PC-9 (cell line): ENCODE data around the gene CDKN3. TPM values are rescaled to one million over a fixed set of nuclear protein-coding genes. Genes with fewer than 3 reads are reported as not detected.
A peak's percentile ranks its signal among the peaks of the same experiment; 100 is the strongest.
"Not testable (repeated sequence)": the region's sequence is repeated elsewhere in the genome, so short reads cannot be mapped to it uniquely, and the experiment has no call there.

Experiments used
- BruUV-seq: library from RNA; stranded (reverse); fragments of 400-500 nt; replicated peaks from 2 replicates; lab custom pipeline; 2021; lab: Mats Ljungman, UMichigan
- CTCF ChIA-PET: fragments of 300-600 bp; sonication (Branson Sonifier 250); formaldehyde crosslinking; loops from one replicate; lab custom pipeline; 2022; ENCODE audit warnings: antibody characterized with exemption; lab: Charles Lee
- POLR2A ChIA-PET: fragments of 300-600 bp; sonication (Branson Sonifier 250); formaldehyde crosslinking; loops from one replicate; lab custom pipeline; 2022; ENCODE audit warnings: antibody characterized with exemption; ENCODE audit not compliant: unreplicated experiment; lab: Charles Lee
- DNase-seq, 2 experiments: peaks; one replicate each; pipeline versions ENCODE4 v3.0.0 to v3.0.0-alpha.2; 2015 to 2022; ENCODE audit warnings: mixed read lengths in 1 of 2
- H2AFZ ChIP-seq: fragments of 200-600 bp; sonication (generic); 2 replicates; pipeline ENCODE4 v1.8.1; 2017; ENCODE audit warnings: antibody characterized with exemption
- H3F3A ChIP-seq: fragments of 200-600 bp; sonication (generic); 2 replicates; pipeline ENCODE4 v1.8.1; 2017; ENCODE audit warnings: antibody characterized with exemption, mild to moderate bottlenecking, low read depth; ENCODE audit not compliant: insufficient read depth
- H3K27ac ChIP-seq: fragments of 200-600 bp; sonication (generic); 2 replicates; pipeline ENCODE4 v1.6.1; 2016; ENCODE audit warnings: mixed run types
- H3K27me3 ChIP-seq: fragments of 200-600 bp; sonication (generic); 2 replicates; pipeline ENCODE4 v1.6.1; 2016; ENCODE audit warnings: low read depth, mixed run types; ENCODE audit not compliant: insufficient read depth
- H3K36me3 ChIP-seq: fragments of 200-600 bp; sonication (generic); 2 replicates; pipeline ENCODE4 v1.6.1; 2016; ENCODE audit warnings: low read depth, mixed run types
- H3K4me1 ChIP-seq: fragments of 200-600 bp; sonication (generic); replicated peaks from 2 replicates; pipeline ENCODE4 v1.6.1; 2016; ENCODE audit warnings: mixed run types; ENCODE audit not compliant: insufficient read depth
- H3K4me2 ChIP-seq: fragments of 200-600 bp; sonication (generic); 2 replicates; pipeline ENCODE4 v1.6.1; 2017; ENCODE audit warnings: mixed run types
- H3K4me3 ChIP-seq: fragments of 200-600 bp; sonication (generic); 2 replicates; pipeline ENCODE4 v1.6.1; 2016; ENCODE audit warnings: mixed run types
- H3K79me2 ChIP-seq: fragments of 200-600 bp; sonication (generic); 2 replicates; pipeline ENCODE4 v1.6.1; 2017; ENCODE audit warnings: low read depth, mixed run types
- H3K9me2 ChIP-seq: fragments of 200-600 bp; sonication (generic); 2 replicates; pipeline ENCODE4 v1.8.1; 2017; ENCODE audit warnings: mild to moderate bottlenecking; ENCODE audit not compliant: insufficient read depth
- H3K9me3 ChIP-seq: fragments of 200-600 bp; sonication (generic); 2 replicates; pipeline ENCODE4 v1.8.1; 2016; ENCODE audit warnings: low read depth; ENCODE audit not compliant: insufficient read depth
- H4K20me1 ChIP-seq: fragments of 200-600 bp; sonication (generic); 2 replicates; pipeline ENCODE4 v1.8.1; 2017; ENCODE audit not compliant: insufficient read depth
- EZH2 ChIP-seq: fragments of 200-600 bp; sonication (generic); IDR thresholded peaks from 2 replicates; pipeline ENCODE4 v1.8.0; 2017; ENCODE audit warnings: antibody characterized with exemption, low read depth
- intact Hi-C: fragments of 100-400 bp; cut with micrococcal nuclease; formaldehyde crosslinking; loops from one replicate; pipeline ENCODE4 v1.10.0; 2022; ENCODE audit not compliant: unreplicated experiment
- total RNA-seq: library from RNA; stranded (reverse); gene quantifications from 2 replicates; pipeline ENCODE4 v1.2.3, GENCODE V29; 2021
- TF ChIP-seq, protein P1 (sequence below): fragments of 200-600 bp; sonication (generic); conservative IDR thresholded peaks from 2 replicates; pipeline ENCODE4 v1.6.1; 2017; ENCODE audit warnings: mixed run types, antibody characterized with exemption, mild to moderate bottlenecking, moderate library complexity

The CDKN3 gene
- total RNA-seq, 1 experiment from 2014 or later, result 105 TPM

DNA sequence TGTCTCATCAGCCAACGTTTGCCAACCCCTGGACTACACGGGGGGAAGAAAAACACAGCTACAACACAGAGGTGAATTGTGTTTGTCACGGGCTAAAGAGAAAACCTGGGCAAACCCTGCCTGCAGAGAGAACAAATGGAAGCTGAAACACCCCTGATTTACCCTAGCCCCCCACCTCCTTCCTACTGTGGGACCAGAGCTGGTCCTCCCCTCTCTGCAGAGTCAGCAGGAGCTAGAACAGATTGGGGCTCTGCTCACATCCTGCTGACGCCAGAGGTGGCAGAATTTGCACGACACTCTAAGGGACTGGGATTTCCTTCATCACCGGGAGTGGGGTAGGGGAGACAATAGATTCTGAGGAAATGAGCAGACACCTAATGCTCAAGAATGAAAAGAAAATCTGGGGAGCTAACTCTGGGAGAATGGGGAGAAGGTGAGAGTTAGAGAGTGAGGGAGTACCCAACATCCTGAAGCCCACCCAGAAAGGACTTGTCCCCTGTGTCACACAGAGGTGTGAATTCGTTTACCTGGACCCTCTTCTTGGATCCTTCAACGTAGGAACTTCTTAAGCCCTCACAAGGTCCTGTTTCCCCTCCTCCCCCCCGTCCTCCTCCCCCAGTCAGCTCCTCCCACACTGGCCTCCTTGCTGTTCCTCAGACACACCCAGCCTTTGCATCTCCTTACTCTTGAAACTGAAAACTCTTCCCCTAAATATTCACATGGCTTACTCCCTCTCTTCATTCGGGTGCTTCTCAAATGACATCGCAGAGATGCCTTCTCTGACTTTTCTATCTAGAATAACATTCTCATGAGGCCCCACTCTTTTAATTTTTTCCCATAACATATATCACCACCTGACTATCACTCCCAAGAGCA, 26.2 kb upstream of the CDKN3 start:
- no peak overlapping the region for H2AFZ ChIP-seq

DNA sequence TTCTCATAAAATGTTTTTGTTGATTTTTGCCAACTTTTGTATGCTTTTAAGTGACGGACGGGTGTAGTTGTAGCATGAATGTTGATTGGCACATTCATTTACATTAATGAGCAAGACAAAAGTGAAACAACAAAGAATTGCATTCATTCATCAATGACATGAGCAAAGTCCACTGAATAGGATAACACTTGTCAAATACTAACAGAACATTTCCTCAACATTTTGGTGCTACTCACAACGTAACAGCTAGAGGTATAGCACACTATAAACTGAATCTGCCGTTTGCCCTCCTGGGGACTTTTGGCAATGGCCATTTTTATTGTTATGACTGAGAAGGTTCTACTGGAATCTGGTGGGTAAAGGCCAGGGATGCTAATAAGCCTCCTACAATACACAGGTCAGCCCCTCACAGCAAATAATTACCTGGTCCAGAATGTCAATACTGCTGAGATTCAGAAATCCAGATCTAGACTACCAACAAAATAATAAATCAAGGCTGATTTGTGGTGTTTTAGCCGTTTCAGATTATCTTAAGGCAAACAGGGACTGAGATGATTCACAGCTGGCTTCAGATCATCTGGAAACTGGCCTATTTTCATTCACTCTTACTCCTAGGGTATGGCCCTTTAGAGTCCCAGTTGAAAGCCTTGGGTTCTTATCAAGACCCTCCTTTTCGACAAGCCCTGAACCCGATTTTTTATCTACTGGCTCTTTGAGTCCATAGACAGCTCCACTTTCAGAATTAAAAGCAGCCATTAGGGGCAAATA, 22.5 kb upstream of the CDKN3 start:
- no peaks in the 10 kb centered on the region for H3K9me2 ChIP-seq
- no peak overlapping the region for H3K4me3 ChIP-seq
- no peak overlapping the region for H2AFZ ChIP-seq
- BruUV-seq, result no TSS peak
- H3K4me1 ChIP-seq, result no peaks in the 10 kb centered on the region
- H3K27me3 ChIP-seq, result no peaks in the 10 kb centered on the region
- H3K4me2 ChIP-seq, result no peak overlapping the region
- H3F3A ChIP-seq, result no peaks in the 10 kb centered on the region
- H3K27ac ChIP-seq, result no peak overlapping the region
- H3K36me3 ChIP-seq, result no peaks in the 10 kb centered on the region
- DNase-seq, result no peak
- ChIA-PET POLR2A (interaction anchor here (0.6 kb wide), 1 partner anchor 23 kb away, joined by 5 read pairs; the partner anchor contains the start of gene CDKN3), CTCF (no interaction called here)
- intact Hi-C loops, result no loop called here
- TF ChIP-seq, protein P1, sequence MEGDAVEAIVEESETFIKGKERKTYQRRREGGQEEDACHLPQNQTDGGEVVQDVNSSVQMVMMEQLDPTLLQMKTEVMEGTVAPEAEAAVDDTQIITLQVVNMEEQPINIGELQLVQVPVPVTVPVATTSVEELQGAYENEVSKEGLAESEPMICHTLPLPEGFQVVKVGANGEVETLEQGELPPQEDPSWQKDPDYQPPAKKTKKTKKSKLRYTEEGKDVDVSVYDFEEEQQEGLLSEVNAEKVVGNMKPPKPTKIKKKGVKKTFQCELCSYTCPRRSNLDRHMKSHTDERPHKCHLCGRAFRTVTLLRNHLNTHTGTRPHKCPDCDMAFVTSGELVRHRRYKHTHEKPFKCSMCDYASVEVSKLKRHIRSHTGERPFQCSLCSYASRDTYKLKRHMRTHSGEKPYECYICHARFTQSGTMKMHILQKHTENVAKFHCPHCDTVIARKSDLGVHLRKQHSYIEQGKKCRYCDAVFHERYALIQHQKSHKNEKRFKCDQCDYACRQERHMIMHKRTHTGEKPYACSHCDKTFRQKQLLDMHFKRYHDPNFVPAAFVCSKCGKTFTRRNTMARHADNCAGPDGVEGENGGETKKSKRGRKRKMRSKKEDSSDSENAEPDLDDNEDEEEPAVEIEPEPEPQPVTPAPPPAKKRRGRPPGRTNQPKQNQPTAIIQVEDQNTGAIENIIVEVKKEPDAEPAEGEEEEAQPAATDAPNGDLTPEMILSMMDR, result no peak
- no peak for TF ChIP-seq EZH2
- H4K20me1 ChIP-seq, result no peaks in the 10 kb centered on the region
- no peaks in the 10 kb centered on the region for H3K79me2 ChIP-seq
- H3K9me3 ChIP-seq, result no peaks in the 10 kb centered on the region

More for the DNA sequence above, 26.2 kb upstream of the CDKN3 start:
- Histone ChIP-seq H3K36me3 (no peaks in the 10 kb centered on the region), H3K4me3 (no peak overlapping the region), H3F3A (no peaks in the 10 kb centered on the region), H3K79me2 (no peaks in the 10 kb centered on the region), H3K4me1 (no peaks in the 10 kb centered on the region), H3K27me3 (no peaks in the 10 kb centered on the region), H3K9me3 (no peaks in the 10 kb centered on the region), H3K9me2 (no peaks in the 10 kb centered on the region), H4K20me1 (no peaks in the 10 kb centered on the region), H3K4me2 (no peak overlapping the region), H3K27ac (no peak overlapping the region)
- TF ChIP-seq EZH2, result no peak
- TF ChIP-seq, protein P1, result no peak
- DNase-seq, result no peak
- ChIA-PET POLR2A (interaction anchor here (0.7 kb wide), 1 partner anchor 680 kb away, joined by 4 read pairs; no protein-coding TSS in a partner anchor), CTCF (no interaction called here)
- intact Hi-C loops, result no loop called here
- no TSS peak for BruUV-seq

DNA sequence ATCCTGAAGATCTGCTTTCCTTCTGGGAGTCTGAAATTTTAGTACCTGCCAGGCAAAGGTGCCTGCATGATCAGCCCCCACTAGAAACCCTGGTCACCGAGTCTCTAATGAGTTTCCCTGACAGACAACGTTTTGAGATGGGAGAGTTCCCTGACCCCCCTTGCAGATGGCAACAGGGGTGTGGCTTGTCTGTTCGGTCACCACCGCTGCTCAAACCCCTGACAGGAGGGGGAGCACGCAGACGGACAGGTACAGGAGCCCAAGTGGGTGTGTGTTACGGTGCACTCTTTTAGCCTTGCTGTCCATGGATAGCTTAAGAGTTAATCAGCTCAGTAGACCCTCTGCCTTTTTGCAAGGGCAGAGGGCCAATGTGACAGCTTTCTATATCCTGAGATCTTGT, 19.3 kb upstream of the CDKN3 start:
- H3K4me2 ChIP-seq, result no peak overlapping the region
- no peaks in the 10 kb centered on the region for H4K20me1 ChIP-seq
- H3K36me3 ChIP-seq, result no peaks in the 10 kb centered on the region
- H3K27me3 ChIP-seq, result no peaks in the 10 kb centered on the region
- no peak for DNase-seq
- no peak for TF ChIP-seq EZH2
- TF ChIP-seq, protein P1, result no peak
- H3F3A ChIP-seq, result no peaks in the 10 kb centered on the region
- no peaks in the 10 kb centered on the region for H3K79me2 ChIP-seq
- no peaks in the 10 kb centered on the region for H3K9me3 ChIP-seq
- POLR2A ChIA-PET, result interaction anchor here (0.6 kb wide), 1 partner anchor 450 kb away, joined by 5 read pairs; no protein-coding TSS in a partner anchor
- no TSS peak for BruUV-seq
- CTCF ChIA-PET, result no interaction called here
- no peak overlapping the region for H3K4me3 ChIP-seq
- no peak overlapping the region for H3K27ac ChIP-seq
- intact Hi-C loops, result no loop called here
- H3K4me1 ChIP-seq, result no peaks in the 10 kb centered on the region
- H3K9me2 ChIP-seq, result no peaks in the 10 kb centered on the region
- 0 out of 2 replicates have a peak overlapping the region, but pooled peaks have one; percentile 46 for H2AFZ ChIP-seq

DNA sequence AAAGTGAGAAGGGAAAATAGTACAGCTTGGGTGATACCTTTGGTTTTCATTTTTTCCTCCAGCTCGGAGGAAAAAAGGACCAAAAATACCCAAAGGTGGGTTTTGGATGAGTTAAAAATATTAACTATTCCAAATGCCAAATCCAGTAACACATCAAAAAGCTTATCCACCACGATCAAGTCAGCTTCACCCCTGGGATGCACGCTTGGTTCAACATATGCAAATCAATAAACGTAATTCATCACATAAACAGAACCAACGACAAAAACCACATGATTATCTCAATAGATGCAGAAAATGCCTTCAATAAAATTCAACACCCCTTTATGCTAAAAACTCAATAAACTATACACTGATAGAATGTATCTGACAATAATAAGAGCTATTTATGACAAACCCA, 17.9 kb upstream of the CDKN3 start:
- H3K4me3 ChIP-seq, BruUV-seq, CTCF ChIA-PET, H2AFZ ChIP-seq, H3K27me3 ChIP-seq, DNase-seq, H3K9me2 ChIP-seq, H3K4me2 ChIP-seq, H3K9me3 ChIP-seq, intact Hi-C loops, H3F3A ChIP-seq, H4K20me1 ChIP-seq, H3K36me3 ChIP-seq, H3K4me1 ChIP-seq, POLR2A ChIA-PET, H3K79me2 ChIP-seq, H3K27ac ChIP-seq: not testable (repeated sequence)
